HG02884 (cell line): Measurements from ENCODE around the gene CHMP6.

Experiments
- ATAC-seq: cut with Tn5 transposase; IDR thresholded peaks from one replicate; pipeline ENCODE4 v1.9.1; 2021; ENCODE audit warnings: mild to moderate bottlenecking, moderate library complexity; ENCODE audit not compliant: unreplicated experiment

Gene CHMP6

GRCh38 chr17:80956321-80957190 is 35.1 kb upstream of the CHMP6 start:
- no peak for ATAC-seq

- ATAC-seq, result no peak
Measured at GRCh38 chr17:80957461-80957941, 34.1 kb upstream of the CHMP6 start.

- no peak for ATAC-seq
Measured at GRCh38 chr17:80959330-80960036, 32.2 kb upstream of the CHMP6 start.

GRCh38 chr17:80960037-80960796 is 31.4 kb upstream of the CHMP6 start:
- no peak for ATAC-seq

- ATAC-seq, result no peak
Measured at GRCh38 chr17:80960797-80961452, 30.7 kb upstream of the CHMP6 start.

GRCh38 chr17:80961541-80962330 is 29.9 kb upstream of the CHMP6 start:
- ATAC-seq, result no peak

- ATAC-seq, result no peak
Measured at GRCh38 chr17:80962356-80963329, 29.0 kb upstream of the CHMP6 start.

- ATAC-seq, result no peak
Measured at GRCh38 chr17:80963812-80964543, 27.7 kb upstream of the CHMP6 start.

GRCh38 chr17:80964544-80964856 is 27.1 kb upstream of the CHMP6 start:
- ATAC-seq, result no peak

GRCh38 chr17:80964859-80965580 is 26.6 kb upstream of the CHMP6 start:
- ATAC-seq, result no peak

- ATAC-seq, result no peak
Measured at GRCh38 chr17:80965606-80966005, 26.0 kb upstream of the CHMP6 start.

- no peak for ATAC-seq
Measured at GRCh38 chr17:80967404-80967872, 24.2 kb upstream of the CHMP6 start.

- no peak for ATAC-seq
Measured at GRCh38 chr17:80968602-80969029, 23.0 kb upstream of the CHMP6 start.

GRCh38 chr17:80969030-80969673 is 22.5 kb upstream of the CHMP6 start:
- ATAC-seq, result no peak

GRCh38 chr17:80969674-80970043 is 22.0 kb upstream of the CHMP6 start:
- ATAC-seq, result no peak

GRCh38 chr17:80970044-80970761 is 21.4 kb upstream of the CHMP6 start:
- no peak for ATAC-seq
